Tibial nerve (tissue), 3 donors: ENCODE measurements around the gene DDX1.

Experiments
- CTCF ChIP-seq, 5 experiments: fragments of 200-600 bp in 3 of 5; fragments of 450-650 bp in 2 of 5; sonication (generic) in 3 of 5; IDR thresholded peaks; one replicate each; pipeline ENCODE4 v1.5.1; 2016 to 2019; ENCODE audit warnings: antibody characterized with exemption in 5 of 5, mild to moderate bottlenecking in 3 of 5, moderate library complexity in 2 of 5
- POLR2A ChIP-seq, 2 donors: fragments of 450-650 bp; IDR thresholded peaks; one replicate each; pipeline ENCODE4 v1.6.1; 2017; ENCODE audit warnings: antibody characterized with exemption in 2 of 2, mild to moderate bottlenecking in 2 of 2, moderate library complexity in 2 of 2

- TF ChIP-seq CTCF (IDR thresholded peaks at IDR 0.05) (no peak), POLR2A (IDR thresholded peaks at IDR 0.05) (no peak)
Observed at GRCh38 chr2:15667809-15668556, 76.3 kb downstream of the DDX1 start.
